HG03103 (cell line): Measurements from ENCODE around the gene ADAMTS9.

Source experiments
- ATAC-seq: cut with Tn5 transposase; IDR thresholded peaks from one replicate; pipeline ENCODE4 v1.9.1; 2021; ENCODE audit warnings: low read depth; ENCODE audit not compliant: unreplicated experiment

The ADAMTS9 gene

DNA sequence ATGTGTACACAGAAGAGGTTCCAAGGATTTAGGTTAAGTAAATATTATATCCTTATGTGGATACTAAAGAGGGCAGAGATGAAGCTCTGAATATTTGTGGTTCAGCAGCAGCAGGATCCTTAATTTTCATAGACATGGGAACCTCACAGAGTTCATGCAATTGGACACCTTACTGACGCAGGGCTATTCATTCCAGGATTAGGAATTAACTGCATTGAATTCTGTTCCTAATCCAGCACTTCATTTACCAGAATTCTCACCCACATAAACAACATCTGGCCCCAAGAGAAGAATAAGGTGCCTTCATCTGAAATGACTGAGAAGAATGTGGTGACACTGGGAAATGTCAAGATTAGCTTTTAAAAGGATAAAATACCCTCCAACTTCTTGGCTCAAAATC lies 62.4 kb downstream of the ADAMTS9 start:
- no peak for ATAC-seq

DNA sequence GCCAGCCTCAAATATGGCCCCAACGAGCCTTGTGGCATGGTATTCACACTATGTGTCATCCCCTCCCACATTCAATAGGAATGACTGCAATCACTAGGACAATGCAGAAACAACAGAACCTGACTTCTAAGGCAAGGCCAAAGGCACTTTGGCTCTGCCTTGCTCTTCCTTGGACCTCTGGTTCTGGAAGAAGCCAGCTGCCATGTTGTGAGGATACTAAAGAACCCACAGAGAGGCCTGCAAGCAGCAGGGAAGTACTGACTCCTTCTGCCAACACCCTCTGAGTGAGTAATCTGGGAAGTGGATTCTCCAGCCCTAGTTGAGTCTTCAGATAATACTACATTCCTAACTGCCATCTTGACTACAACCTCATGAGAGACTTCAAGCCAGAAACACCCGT lies 64.7 kb downstream of the ADAMTS9 start:
- ATAC-seq = no peak

DNA sequence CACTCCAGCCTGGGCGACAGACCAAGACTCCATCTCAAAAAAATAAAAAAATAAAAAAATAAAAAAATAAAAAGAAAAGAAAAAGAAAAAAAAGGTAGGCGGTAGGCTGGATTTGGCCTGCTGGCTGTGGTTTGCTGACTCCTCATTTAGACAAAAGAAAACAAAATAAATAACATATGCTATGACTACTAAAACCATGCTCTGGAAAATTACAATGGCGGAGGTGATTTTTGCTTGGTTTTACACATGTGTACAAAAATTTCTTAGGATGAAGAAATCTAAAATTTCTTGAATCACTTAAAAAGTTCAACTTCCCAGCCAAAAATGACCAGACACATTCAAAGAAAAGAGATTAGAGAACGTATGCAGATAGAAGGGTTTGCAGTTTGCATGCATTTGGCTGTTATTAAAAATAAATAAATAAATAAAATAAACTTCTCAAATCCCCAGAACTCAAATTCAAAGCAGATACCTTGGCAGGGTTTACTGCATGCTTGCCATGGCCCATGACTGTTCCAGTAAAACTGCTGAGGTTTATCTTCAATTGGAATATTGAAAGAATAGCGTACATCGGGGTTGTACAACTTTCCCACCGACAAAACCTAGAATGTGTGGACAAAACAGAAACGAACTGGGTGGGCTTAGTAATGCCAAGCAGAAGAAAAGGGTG lies 65.9 kb downstream of the ADAMTS9 start:
- ATAC-seq = no peak

DNA sequence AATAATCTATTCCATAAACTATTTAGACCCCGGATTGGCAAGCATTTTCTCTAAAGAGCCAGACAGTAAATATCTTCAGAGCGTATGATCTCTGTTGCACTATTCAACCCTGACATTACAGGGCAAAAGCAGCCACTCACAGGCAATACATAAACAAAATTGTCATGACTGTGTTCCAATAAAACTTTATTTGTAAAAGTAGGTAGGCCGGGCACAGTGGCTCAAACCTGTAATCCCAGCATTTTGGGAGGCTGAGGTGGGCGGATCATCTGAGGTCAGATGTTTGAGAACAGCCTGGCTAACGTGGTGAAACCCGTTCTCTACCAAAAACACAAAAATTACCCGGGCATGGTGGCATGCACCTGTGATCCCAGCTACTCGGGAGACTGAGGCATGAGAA lies 66.5 kb downstream of the ADAMTS9 start:
- no peak for ATAC-seq

DNA sequence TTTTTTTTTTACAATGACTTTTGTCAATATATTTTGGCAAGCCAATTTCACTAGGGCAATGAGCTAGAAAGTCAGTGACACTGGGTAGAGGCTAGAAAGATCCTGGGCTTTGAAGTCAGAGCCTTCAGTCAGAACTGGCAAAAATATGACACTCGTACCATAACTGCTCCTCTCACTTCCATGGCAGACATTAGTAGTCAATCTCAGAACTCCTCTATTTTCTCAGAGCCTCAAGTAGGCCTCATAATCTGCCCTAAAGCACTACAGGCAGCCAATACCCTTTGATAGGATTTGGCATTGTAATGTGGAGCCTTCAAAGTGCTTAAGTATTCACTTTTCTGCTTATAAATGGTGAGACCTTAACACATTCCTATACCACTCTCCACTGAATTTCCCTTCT lies 67.8 kb downstream of the ADAMTS9 start:
- ATAC-seq = no peak

DNA sequence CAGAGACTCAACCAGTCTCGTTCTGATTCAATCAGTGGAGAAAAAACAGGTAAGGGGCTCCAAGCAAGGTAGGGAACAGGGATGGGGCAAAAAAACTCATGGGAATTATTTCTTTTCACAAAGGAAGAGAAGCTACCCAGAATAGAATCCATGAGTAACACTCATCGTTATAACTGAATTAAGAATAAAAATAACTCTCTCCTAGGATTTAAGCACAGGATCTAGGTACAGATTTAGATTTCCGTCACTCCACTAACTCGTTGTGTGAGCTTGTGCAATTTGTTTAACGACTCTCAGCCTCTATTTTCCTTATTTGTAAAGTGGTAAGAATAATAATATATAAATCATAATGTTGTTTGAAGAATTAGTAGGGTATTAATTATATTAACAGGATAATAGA lies 68.6 kb downstream of the ADAMTS9 start:
- ATAC-seq = no peak

- ATAC-seq = no peak
Observed at GRCh38 chr3:64617610-64618009, 70.2 kb downstream of the ADAMTS9 start.

- ATAC-seq = no peak
Observed at GRCh38 chr3:64616953-64617352, 70.8 kb downstream of the ADAMTS9 start.

- ATAC-seq = no peak
Observed at GRCh38 chr3:64612916-64613526, 74.8 kb downstream of the ADAMTS9 start.

DNA sequence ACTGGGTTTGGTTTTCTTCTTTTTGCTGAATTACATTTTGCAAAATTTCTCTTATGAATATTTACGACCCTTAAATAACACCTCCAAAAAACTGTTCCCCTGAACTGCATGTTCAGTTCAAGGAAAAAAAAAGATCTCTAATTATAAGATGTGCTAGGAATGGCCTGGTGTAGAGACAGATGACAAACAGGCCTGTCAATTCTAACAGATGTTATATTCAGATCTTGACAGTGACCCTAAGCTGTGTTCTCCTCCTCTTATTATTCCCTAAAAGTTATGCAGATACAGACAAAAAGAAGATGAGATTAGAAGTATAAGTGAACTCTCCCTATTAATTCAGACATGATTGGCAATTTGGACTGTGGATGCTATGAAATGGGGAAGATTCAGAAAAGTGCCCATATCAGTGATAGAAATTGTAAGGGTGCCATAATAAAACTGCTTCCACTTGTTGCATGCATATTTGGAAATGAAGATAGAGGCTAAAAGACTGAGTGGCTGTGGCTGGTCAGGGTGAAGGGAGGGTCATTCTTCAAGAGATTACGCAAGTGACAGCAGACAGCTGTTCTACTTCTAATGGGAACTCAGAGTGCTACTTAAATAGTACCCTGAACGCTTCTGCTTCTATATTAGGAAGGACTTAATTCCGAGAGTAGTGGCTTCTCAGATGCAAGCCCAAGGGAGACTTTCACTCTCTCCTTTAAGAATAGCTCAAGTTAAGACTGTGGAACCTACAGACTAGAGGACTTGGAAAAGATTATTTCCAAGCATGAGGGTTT lies 75.5 kb downstream of the ADAMTS9 start:
- no peak for ATAC-seq

GRCh38 chr3:64608741-64609140 lies 79.1 kb downstream of the ADAMTS9 start:
- ATAC-seq = no peak

DNA sequence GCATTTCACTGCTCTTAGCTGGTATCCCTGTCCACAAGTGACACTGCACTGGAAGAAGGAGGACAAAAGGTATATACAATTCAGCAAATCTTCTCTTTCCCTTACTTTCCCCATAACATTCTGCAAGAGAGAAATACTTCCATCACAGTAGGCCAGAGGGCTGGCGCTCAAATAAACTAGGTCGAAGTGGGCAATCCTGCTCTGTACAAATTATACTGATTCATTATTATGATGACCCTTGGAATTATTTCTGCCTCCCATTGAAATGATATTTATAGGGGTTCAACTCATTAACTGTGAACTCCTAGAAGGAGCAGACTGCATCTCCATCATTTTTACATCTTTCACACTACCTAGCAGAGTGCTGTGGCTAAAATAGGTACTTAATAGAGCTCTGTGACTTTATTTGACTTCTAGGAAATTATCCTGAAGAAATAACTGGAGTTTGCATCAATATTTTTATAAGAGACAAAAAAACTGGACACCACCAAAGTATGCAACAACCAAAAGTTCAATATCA lies 80.7 kb downstream of the ADAMTS9 start:
- ATAC-seq = no peak

GRCh38 chr3:64604313-64604712 lies 83.5 kb downstream of the ADAMTS9 start:
- ATAC-seq = no peak

- no peak for ATAC-seq
Observed at GRCh38 chr3:64601824-64602223, 86.0 kb downstream of the ADAMTS9 start.

GRCh38 chr3:64600246-64600950 lies 87.4 kb downstream of the ADAMTS9 start:
- no peak for ATAC-seq

DNA sequence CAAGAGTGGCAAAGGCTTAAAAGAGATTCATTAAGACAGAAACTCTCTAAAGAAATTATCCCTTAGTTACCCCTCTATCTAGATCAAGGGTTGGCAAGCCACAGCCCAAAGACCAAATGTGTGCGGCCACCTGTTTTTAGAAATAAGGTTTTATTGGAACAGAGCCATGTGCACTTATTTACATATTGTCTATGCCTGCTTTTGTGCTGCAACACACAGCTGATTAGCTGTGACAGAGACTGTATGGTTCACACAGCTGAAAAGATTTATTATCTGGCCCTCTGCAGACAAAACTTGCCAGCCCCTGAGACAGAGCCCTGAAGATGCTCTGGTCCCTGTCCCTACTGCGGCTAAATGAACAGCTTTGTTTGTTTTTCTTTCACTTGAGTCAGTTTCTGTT lies 88.1 kb downstream of the ADAMTS9 start:
- ATAC-seq = no peak

- no peak for ATAC-seq
Observed at GRCh38 chr3:64595253-64595694, 92.5 kb downstream of the ADAMTS9 start.

- ATAC-seq = no peak
Observed at GRCh38 chr3:64594134-64594533, 93.7 kb downstream of the ADAMTS9 start.

GRCh38 chr3:64593350-64593749 lies 94.5 kb downstream of the ADAMTS9 start:
- no peak for ATAC-seq

- no peak for ATAC-seq
Observed at GRCh38 chr3:64591615-64592014, 96.2 kb downstream of the ADAMTS9 start.

DNA sequence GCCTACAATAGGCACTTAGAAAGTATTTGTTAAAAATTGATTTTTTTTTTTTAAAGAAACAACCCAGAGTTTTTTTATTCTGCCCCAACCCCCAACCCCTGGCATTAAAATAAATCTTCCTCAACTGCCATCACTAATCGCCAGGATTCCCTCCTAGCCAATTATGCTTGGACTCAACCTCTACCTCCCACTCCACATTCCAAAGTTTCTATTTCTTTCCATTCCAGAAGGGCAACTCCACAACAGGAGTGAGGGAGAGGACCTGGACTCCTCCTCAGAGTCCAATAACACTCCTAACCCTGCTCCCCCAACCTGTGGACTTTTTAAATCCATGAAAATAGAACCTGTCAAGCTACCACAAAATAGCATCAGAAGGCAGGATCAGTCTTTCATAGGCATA lies 99.4 kb downstream of the ADAMTS9 start:
- no peak for ATAC-seq
